GM21528 (cell line): Measurements from ENCODE around the gene NOC2L.
A peak's percentile ranks its signal among the peaks of the same experiment; 100 is the strongest.
"Not testable (repeated sequence)": the region's sequence is repeated elsewhere in the genome, so short reads cannot be mapped to it uniquely, and the experiment has no call there.

Source experiments
- ATAC-seq: cut with Tn5 transposase; IDR thresholded peaks from one replicate; pipeline ENCODE4 v1.9.1; 2021; ENCODE audit warnings: mild to moderate bottlenecking, moderate library complexity; ENCODE audit not compliant: unreplicated experiment, low FRiP score

NOC2L gene

DNA sequence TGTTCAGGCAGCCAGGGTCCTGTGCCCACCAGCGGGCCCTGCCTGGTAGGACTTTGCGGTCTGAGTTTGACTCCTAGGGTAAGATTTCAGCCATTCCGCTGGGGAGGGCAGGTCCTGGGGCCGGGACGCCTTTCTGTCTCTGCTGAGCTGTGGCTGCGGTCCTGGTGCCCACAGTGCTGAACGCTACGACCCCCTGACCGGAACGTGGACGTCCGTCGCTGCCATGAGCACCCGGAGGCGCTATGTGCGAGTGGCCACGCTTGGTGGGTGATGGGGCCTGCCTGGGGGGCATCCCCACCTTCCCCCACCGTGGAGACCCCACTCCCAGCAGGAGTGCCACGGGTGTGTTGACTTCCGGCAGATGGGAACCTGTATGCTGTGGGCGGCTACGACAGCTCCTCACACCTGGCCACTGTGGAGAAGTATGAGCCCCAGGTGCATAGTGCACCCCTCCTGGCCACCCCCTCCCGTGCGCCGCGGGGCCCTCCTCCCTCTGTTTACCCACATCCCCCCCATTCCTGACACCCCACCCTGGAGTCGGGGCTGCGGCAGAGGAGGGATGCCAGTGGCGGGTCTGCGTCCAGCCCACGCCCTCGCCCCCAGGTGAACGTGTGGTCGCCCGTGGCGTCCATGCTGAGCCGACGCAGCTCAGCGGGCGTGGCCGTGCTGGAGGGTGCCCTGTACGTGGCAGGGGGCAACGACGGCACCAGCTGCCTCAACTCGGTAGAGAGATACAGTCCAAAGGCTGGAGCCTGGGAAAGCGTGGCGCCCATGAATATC lies 4.9 kb upstream of the NOC2L start:
- no peak for ATAC-seq

GRCh38 chr1:963301-963651 lies 4.2 kb upstream of the NOC2L start:
- ATAC-seq = no peak

- ATAC-seq = no peak
Measured at GRCh38 chr1:962381-963300, 3.6 kb upstream of the NOC2L start.

GRCh38 chr1:961132-961669 lies 2.1 kb upstream of the NOC2L start:
- no peak for ATAC-seq

DNA sequence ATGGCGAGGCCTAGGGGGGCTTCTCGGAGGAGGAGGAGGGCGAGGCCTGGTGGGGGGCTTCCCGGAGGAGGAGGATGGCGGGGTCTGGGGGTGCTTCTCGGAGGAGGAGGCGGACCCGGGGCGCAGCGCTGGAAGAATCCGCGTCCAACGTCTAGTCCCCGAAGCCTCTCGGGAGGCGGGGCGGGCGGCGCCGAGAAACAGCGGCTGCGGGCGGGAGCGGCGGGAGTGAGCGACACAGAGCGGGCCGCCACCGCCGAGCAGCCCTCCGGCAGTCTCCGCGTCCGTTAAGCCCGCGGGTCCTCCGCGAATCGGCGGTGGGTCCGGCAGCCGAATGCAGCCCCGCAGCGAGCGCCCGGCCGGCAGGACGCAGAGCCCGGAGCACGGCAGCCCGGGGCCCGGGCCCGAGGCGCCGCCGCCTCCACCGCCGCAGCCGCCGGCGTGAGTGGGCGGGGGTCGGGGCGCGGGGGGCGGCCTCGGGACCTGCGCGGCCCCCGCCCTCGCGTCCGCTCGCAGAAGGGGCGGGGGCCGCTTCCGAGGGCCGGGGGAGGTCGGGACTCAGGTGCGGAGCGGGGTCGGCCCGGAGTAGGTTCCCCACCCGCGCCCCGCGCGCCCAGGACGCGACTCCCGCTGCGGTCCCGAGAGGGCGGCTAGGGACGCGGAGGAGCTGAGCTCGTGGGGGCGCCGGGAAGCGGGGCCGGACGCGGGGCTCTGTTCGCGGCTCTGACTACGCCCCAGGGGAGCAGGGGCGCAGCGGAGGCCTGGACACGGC lies 1.5 kb upstream of the NOC2L start, which contains the start of gene KLHL17:
TSS of gene KLHL17 (plus strand) at position 222 of the 769 bp plus-strand sequence. CDS start at position 332, 110 bp downstream.
- peak; percentile 38 for ATAC-seq

DNA sequence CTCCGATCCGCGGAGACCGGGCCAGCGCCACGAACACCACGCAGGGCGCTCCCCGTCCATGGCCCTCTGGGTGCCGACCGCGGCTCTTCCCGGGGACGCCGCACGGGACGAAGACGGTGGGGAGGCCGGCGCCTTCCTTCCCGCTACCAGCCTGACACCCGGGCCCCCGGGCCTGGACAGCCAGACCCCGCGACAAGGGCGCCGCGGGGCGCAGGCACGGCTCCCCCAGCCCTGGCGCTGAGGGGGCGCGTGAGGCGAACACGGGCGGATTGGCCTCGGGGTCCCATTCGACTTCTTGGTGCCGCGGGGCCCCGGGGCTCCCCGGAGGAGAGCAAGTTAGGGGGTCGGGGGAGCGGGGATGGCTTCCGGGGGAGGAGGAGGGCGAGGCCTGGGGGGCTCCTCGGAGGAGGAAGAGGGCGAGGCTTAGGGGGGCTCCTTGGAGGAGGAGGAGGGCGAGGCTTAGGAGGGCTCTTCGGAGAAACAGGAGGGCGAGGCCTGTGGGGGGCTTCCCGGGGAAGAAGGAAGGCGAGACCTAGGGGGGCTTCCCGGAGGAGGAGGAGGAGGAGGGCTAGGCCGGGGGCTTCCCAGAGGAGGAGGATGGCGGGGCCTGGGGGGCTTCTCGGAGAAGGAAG lies 791 bp upstream of the NOC2L start:
- no peak for ATAC-seq

- ATAC-seq = no peak
Measured at GRCh38 chr1:956636-957035, 2.4 kb downstream of the NOC2L start.

- ATAC-seq = no peak
Measured at GRCh38 chr1:955474-955873, 3.6 kb downstream of the NOC2L start.

DNA sequence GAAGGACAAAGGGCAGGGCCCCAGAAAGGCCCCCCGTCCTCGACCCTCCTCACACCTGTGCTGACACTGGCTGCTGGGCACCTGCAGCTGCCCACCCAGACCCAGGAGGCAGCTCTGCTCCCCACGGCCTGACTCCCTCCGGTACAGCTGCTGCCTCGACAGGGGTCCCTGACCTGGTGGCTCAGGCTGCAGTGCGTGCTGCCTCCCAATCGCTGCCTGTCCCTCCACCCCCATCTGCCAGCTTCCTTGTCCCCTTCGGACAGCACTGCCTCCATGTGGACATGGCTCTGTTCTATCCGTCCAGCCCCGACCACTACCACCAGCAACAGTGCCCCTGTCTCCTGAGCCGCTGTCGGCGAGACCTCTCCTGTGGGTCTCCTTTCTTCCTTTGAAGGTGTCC lies 4.1 kb downstream of the NOC2L start:
- no peak for ATAC-seq

- no peak for ATAC-seq
Measured at GRCh38 chr1:953524-954320, 5.3 kb downstream of the NOC2L start.

DNA sequence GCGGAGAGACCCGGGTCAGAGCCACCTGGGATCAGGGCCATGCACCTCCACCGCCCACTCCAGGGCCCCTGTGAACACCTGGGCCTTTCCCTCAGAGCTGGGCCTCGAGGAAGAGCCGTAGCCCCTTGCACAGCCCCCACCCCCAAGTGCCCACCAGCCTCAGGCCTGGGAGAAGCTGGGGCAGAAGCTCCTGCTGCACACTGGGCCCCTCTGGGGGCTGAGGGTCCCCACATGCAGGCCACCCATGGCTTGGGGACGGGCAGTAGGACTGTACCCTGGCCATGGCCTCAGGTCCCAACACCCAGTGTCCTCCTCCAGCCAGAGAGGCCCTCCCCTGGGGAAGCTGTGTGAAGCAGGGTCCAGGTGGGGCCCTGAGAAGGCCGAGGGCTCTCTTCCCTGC lies 6.5 kb downstream of the NOC2L start:
- ATAC-seq = no peak

GRCh38 chr1:952201-952600 lies 6.9 kb downstream of the NOC2L start:
- ATAC-seq = no peak

DNA sequence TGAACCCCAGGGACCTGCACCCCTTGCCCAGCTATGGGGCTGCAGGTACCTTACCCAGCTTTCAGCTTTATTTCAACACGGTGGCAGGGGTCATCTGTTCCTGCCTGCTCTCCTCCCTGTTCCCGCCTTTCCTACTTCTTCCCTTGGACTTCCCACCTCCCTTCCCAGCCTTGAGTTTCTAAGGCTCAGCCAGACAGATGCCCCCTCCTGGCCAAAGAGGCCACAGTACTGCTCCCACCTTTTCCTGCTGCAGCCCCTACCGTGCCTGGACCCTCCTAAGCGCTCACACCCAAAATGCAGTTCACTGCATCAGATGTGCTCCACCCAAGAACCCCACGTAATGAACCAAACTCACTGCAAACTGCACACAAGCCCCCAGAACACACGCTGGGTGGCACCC lies 7.7 kb downstream of the NOC2L start:
- no peak for ATAC-seq

DNA sequence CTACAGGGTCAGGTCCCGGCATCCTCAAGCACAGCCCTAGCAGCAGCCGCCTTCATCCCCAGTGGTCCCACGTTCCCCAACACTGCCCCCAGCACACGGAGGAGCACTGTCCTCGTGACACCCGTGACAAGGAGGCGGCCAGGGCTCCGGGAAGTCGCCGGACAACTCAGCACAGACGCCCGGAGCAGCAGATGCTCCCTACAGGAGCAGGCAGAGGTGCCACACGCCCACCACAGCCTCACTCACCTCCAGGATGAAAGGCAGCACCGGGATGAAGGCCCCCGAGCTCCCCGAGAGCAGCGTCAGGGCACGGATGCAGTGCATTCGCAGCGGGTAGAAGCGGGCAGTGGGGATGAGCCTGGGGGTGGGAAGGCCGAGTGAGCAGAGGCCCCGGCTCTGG lies 8.2 kb downstream of the NOC2L start:
- ATAC-seq = no peak

GRCh38 chr1:950268-950667 lies 8.8 kb downstream of the NOC2L start:
- no peak for ATAC-seq

GRCh38 chr1:947958-948357 lies 11.1 kb downstream of the NOC2L start:
- ATAC-seq = no peak

- not testable (repeated sequence) for ATAC-seq
Measured at GRCh38 chr1:946811-947210, 12.2 kb downstream of the NOC2L start.

- no peak for ATAC-seq
Measured at GRCh38 chr1:945688-946556, 13.1 kb downstream of the NOC2L start.
